Measurements from ENCODE around the gene THAP2. TPM values are rescaled to one million over a fixed set of nuclear protein-coding genes. Genes with fewer than 3 reads are reported as not detected.

THAP2 gene
- 3.0 and 6.3 TPM in 2 replicates for total RNA-seq (2014; rRNA removed)
- polyA plus RNA-seq (2012): 2.2 TPM

- peak; percentile 100 for DNase-seq (ENCODE audit: low read depth)
Measured at GRCh38 chr12:71663561-71664410, at the start of gene THAP2, which contains the start of gene ZFC3H1. Gene THAP2 (plus strand): TSS chr12:71664301. CDS start chr12:71664510, 209 bp downstream. Gene ZFC3H1 (minus strand): TSS chr12:71663848. CDS start chr12:71663610, 238 bp downstream.

GRCh38 chr12:71621938-71622337, 42.2 kb upstream of the THAP2 start:
- no peak for DNase-seq (ENCODE audit: low read depth)

DNA sequence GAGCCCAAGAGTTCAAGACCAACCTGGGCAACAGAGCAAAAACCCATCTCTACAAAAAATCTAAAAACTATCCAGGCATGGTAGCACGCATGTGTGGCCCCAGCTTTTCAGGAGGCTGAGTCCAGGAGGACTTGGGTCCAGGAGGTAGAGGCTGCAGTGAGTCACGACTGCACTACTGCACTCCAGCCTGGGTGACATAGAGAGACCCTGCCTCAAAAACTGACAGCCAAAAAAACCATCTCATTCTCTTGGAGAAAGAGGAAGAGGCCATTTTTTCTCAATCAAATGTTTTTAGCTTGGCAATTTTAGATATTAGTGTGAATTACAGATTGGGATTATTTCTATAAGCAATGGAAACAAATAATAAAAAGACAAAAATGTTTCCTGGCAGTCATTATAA, 38.6 kb upstream of the THAP2 start:
- no peak for DNase-seq (ENCODE audit: low read depth)

GRCh38 chr12:71626098-71626497, 38.0 kb upstream of the THAP2 start:
- no peak for DNase-seq (ENCODE audit: low read depth)

DNA sequence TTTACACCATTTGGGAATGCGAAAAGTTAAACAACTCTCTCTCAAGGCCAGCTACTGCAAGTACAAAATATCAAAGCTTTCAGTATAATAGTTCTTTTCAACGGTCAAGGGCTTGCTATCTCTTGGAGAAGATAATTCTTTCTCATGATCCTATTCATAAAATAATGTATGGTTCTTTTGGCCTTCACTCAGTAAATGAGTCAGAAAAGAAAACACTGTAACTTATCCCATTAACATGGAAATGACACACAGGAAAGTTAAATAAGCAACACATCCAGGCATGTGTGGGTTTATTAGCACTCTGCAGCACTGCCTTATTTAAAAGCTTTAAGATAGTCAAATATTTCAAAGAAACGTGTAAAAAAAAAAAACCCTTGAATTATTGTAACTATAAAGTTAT, 37.3 kb upstream of the THAP2 start:
- DNase-seq (ENCODE audit: low read depth): peak; percentile 47

- DNase-seq (ENCODE audit: low read depth): no peak
Measured at GRCh38 chr12:71627438-71628002, 36.6 kb upstream of the THAP2 start.

DNA sequence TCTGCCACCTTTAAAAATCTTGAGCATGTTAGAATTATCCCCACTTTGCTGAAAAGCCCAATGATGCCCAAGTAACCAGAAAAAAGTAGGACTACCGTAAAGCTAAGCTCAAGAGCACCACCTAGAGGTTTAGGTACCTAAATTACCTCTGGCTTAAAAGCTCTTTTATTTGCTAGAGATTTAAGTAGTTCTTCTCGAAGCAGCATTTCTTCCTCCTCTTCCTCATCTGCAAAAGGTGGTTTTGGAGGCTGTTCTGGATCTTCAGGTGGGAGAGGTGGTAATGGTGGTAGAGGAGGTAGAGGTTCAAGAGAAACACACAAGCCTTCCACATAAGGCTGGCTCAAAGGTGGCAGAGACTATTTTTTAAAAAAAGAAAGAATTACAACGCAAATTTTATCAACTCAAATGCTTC, 27.4 kb upstream of the THAP2 start:
- peak; percentile 67 for DNase-seq (ENCODE audit: low read depth)

GRCh38 chr12:71638499-71638898, 25.6 kb upstream of the THAP2 start:
- no peak for DNase-seq (ENCODE audit: low read depth)

- DNase-seq (ENCODE audit: low read depth): peak; percentile 40
Measured at GRCh38 chr12:71639341-71639760, 24.8 kb upstream of the THAP2 start.

DNA sequence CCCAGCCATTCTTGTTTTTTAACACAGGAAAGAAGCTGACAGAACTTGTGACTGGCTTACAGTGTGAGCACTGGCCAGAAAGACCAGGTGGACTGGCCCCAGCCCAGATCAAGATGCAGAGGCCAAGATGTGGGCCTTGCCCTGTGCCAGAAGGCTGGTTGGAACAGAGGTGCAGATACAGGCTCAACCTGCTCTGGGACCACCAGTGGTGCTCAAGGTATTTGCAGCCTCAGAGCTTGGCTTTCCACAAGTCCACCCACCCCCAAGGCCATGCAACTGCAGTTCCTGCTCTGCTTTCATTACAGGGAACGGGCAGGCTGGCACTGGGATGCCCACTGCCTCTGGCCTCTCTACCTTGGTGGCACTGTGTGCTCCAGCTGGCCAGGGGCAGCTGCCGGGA, 23.8 kb upstream of the THAP2 start:
- no peak for DNase-seq (ENCODE audit: low read depth)

DNA sequence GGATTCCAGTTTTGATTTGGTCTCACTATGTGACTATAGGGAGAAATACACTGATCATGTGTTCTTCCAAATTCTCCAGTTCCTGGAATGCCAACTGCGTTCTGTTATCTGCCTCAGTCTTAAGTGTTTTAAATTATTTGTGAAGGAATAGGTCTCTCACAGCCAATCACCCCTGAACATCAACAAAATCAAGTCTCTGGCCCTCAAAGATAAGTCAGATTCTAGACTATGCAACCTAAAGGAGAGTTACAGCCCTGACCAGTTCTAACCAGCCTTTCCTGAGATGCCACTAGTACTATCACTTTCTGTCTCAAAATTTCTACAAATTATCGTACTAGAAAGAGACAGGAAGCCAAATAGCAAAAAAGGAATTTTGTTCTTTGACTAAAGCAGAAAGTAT, 22.7 kb upstream of the THAP2 start:
- DNase-seq (ENCODE audit: low read depth): no peak

GRCh38 chr12:71642264-71642663, 21.8 kb upstream of the THAP2 start:
- DNase-seq (ENCODE audit: low read depth): no peak

DNA sequence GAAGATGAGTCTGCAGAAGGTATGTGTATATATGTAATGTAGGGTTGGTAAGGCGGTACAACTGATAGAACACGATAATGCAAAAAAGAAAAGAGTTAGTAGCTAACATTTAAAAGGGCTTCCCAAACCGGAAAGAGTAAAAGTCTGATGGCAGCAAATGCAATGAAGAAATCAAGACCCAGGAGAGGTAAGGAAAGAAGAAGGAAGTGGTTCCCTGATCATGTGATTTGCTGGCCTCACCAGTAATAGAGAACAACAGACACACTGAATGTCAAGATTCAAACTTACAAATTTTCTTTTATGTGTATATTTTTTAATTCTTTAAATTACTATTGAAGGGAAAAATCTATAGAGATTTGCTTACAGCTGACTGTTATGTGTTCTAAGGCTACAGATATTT, 18.8 kb upstream of the THAP2 start:
- no peak for DNase-seq (ENCODE audit: low read depth)

GRCh38 chr12:71646512-71646911, 17.6 kb upstream of the THAP2 start:
- no peak for DNase-seq (ENCODE audit: low read depth)

- DNase-seq (ENCODE audit: low read depth): no peak
Measured at GRCh38 chr12:71648537-71648936, 15.6 kb upstream of the THAP2 start.

GRCh38 chr12:71649401-71649800, 14.7 kb upstream of the THAP2 start:
- no peak for DNase-seq (ENCODE audit: low read depth)

GRCh38 chr12:71652656-71653055, 11.4 kb upstream of the THAP2 start:
- DNase-seq (ENCODE audit: low read depth): no peak

GRCh38 chr12:71653137-71653536, 11.0 kb upstream of the THAP2 start:
- DNase-seq (ENCODE audit: low read depth): no peak

DNA sequence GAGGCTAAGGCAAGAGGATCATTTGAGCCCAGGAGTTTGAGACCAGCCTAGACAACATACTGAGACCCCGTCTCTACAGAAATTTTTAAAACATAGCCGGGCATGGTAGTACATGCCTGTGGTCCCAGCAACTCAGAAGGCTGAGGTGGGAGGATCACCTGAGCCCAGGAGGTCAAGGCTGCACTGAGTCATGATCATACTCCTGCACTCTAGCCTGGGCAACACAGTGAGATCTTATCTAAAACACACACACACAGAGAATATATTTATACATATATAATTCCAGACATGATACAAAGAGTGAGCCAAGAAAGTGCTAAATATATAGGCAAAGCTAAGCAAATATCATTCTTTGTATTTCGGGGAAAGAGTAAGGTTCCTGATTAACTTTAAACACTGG, 9.9 kb upstream of the THAP2 start:
- no peak for DNase-seq (ENCODE audit: low read depth)

GRCh38 chr12:71655495-71655894, 8.6 kb upstream of the THAP2 start:
- DNase-seq (ENCODE audit: low read depth): no peak

GRCh38 chr12:71655907-71656306, 8.2 kb upstream of the THAP2 start:
- no peak for DNase-seq (ENCODE audit: low read depth)

GRCh38 chr12:71656740-71657139, 7.4 kb upstream of the THAP2 start:
- no peak for DNase-seq (ENCODE audit: low read depth)

GRCh38 chr12:71661977-71662530, 2.0 kb upstream of the THAP2 start:
- DNase-seq (ENCODE audit: low read depth): no peak
